ENCODE results near the gene PFDN4. TPM values are rescaled to one million over a fixed set of nuclear protein-coding genes. Genes with fewer than 3 reads are reported as not detected.

PFDN4 gene
- total RNA-seq, 1 experiment from 2014 or later: 90.1 TPM

DNA sequence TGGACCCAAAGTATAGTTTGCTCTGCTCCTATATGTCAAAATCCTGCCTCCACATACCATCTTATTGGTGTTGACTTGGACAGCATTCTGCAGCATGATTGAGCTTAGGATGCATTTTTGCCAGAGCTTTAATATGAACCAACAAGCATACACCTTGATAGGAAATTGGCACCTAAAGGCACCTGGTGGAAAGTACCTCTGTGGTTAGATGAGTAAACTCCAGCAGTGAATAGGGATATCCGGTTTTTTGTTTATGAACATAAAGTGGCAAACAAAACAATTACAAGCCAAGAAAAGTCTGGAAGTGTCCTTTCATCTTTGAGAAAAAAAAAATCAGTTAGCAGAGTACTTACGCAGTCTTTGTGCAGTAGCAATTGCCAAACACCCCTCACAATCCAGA lies 27.9 kb upstream of the PFDN4 start (continued):
- TF ChIP-seq NFATC4 (CRISPR knock-in tag; IDR thresholded peaks at IDR 0.05): no peak
- TF ChIP-seq, protein P1, sequence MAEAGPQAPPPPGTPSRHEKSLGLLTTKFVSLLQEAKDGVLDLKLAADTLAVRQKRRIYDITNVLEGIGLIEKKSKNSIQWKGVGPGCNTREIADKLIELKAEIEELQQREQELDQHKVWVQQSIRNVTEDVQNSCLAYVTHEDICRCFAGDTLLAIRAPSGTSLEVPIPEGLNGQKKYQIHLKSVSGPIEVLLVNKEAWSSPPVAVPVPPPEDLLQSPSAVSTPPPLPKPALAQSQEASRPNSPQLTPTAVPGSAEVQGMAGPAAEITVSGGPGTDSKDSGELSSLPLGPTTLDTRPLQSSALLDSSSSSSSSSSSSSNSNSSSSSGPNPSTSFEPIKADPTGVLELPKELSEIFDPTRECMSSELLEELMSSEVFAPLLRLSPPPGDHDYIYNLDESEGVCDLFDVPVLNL (CRISPR knock-in tag; IDR thresholded peaks at IDR 0.05; ENCODE audit: borderline replicate concordance, low read depth): no peak
- TF ChIP-seq, protein P2, sequence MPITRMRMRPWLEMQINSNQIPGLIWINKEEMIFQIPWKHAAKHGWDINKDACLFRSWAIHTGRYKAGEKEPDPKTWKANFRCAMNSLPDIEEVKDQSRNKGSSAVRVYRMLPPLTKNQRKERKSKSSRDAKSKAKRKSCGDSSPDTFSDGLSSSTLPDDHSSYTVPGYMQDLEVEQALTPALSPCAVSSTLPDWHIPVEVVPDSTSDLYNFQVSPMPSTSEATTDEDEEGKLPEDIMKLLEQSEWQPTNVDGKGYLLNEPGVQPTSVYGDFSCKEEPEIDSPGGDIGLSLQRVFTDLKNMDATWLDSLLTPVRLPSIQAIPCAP (CRISPR knock-in tag; IDR thresholded peaks at IDR 0.05): no peak
- TF ChIP-seq, protein P3, sequence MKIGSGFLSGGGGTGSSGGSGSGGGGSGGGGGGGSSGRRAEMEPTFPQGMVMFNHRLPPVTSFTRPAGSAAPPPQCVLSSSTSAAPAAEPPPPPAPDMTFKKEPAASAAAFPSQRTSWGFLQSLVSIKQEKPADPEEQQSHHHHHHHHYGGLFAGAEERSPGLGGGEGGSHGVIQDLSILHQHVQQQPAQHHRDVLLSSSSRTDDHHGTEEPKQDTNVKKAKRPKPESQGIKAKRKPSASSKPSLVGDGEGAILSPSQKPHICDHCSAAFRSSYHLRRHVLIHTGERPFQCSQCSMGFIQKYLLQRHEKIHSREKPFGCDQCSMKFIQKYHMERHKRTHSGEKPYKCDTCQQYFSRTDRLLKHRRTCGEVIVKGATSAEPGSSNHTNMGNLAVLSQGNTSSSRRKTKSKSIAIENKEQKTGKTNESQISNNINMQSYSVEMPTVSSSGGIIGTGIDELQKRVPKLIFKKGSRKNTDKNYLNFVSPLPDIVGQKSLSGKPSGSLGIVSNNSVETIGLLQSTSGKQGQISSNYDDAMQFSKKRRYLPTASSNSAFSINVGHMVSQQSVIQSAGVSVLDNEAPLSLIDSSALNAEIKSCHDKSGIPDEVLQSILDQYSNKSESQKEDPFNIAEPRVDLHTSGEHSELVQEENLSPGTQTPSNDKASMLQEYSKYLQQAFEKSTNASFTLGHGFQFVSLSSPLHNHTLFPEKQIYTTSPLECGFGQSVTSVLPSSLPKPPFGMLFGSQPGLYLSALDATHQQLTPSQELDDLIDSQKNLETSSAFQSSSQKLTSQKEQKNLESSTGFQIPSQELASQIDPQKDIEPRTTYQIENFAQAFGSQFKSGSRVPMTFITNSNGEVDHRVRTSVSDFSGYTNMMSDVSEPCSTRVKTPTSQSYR (CRISPR knock-in tag; IDR thresholded peaks at IDR 0.05): no peak
- TF ChIP-seq TEAD4 (CRISPR knock-in tag; IDR thresholded peaks at IDR 0.05): no peak

DNA sequence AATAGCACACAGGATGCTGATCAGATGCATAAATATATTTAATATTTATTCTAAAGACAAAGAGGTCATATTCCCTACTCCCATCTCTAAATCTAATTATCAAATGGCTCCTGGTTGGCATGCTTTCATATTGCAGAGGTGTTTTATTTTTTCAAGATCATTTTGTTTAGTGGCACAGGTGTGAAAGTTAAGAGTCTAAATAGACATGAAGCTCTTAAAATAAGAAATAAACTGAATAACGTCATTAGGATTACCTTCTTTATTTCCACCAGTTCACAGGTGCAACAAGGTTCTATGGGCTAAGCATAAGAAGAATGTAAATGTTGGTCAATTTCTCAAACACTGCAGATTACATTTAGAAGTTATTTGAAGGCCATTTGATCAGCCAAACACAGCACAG lies 27.0 kb upstream of the PFDN4 start:
- no peak overlapping the region for H3K27ac Mint-ChIP-seq
- DNase-seq (ENCODE audit: low spot score): no peak
- ChIA-PET POLR2A (no interaction called here), CTCF (no interaction called here)
- H3K27me3 Mint-ChIP-seq (ENCODE audit: low read depth): peaks cover 10% of the 10 kb centered on the region
- H3K36me3 Mint-ChIP-seq: no peaks in the 10 kb centered on the region
- ATAC-seq: no peak
- H3K9me3 Mint-ChIP-seq: no peaks in the 10 kb centered on the region
- H3K4me3 Mint-ChIP-seq: no peak overlapping the region
- TF ChIP-seq FOXJ3 (CRISPR knock-in tag; IDR thresholded peaks at IDR 0.05; ENCODE audit: borderline replicate concordance) (no peak), SOX15 (CRISPR knock-in tag; IDR thresholded peaks at IDR 0.05) (no peak), IRF2 (CRISPR knock-in tag; IDR thresholded peaks at IDR 0.05; ENCODE audit: borderline replicate concordance, low read depth) (no peak), FOXK1 (CRISPR knock-in tag; IDR thresholded peaks at IDR 0.05) (no peak), NR1H2 (CRISPR knock-in tag; IDR thresholded peaks at IDR 0.05) (no peak), GABPB1 (CRISPR knock-in tag; IDR thresholded peaks at IDR 0.05) (no peak)
- TF ChIP-seq, protein P4, sequence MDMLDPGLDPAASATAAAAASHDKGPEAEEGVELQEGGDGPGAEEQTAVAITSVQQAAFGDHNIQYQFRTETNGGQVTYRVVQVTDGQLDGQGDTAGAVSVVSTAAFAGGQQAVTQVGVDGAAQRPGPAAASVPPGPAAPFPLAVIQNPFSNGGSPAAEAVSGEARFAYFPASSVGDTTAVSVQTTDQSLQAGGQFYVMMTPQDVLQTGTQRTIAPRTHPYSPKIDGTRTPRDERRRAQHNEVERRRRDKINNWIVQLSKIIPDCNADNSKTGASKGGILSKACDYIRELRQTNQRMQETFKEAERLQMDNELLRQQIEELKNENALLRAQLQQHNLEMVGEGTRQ (CRISPR knock-in tag; IDR thresholded peaks at IDR 0.05): no peak
- TF ChIP-seq, protein P5, sequence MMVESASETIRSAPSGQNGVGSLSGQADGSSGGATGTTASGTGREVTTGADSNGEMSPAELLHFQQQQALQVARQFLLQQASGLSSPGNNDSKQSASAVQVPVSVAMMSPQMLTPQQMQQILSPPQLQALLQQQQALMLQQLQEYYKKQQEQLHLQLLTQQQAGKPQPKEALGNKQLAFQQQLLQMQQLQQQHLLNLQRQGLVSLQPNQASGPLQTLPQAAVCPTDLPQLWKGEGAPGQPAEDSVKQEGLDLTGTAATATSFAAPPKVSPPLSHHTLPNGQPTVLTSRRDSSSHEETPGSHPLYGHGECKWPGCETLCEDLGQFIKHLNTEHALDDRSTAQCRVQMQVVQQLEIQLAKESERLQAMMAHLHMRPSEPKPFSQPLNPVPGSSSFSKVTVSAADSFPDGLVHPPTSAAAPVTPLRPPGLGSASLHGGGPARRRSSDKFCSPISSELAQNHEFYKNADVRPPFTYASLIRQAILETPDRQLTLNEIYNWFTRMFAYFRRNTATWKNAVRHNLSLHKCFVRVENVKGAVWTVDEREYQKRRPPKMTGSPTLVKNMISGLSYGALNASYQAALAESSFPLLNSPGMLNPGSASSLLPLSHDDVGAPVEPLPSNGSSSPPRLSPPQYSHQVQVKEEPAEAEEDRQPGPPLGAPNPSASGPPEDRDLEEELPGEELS (CRISPR knock-in tag; IDR thresholded peaks at IDR 0.05): no peak
- TF ChIP-seq, protein P6, sequence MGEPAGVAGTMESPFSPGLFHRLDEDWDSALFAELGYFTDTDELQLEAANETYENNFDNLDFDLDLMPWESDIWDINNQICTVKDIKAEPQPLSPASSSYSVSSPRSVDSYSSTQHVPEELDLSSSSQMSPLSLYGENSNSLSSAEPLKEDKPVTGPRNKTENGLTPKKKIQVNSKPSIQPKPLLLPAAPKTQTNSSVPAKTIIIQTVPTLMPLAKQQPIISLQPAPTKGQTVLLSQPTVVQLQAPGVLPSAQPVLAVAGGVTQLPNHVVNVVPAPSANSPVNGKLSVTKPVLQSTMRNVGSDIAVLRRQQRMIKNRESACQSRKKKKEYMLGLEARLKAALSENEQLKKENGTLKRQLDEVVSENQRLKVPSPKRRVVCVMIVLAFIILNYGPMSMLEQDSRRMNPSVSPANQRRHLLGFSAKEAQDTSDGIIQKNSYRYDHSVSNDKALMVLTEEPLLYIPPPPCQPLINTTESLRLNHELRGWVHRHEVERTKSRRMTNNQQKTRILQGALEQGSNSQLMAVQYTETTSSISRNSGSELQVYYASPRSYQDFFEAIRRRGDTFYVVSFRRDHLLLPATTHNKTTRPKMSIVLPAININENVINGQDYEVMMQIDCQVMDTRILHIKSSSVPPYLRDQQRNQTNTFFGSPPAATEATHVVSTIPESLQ (CRISPR knock-in tag; IDR thresholded peaks at IDR 0.05): no peak
- no peaks in the 10 kb centered on the region for H3K4me1 Mint-ChIP-seq

DNA sequence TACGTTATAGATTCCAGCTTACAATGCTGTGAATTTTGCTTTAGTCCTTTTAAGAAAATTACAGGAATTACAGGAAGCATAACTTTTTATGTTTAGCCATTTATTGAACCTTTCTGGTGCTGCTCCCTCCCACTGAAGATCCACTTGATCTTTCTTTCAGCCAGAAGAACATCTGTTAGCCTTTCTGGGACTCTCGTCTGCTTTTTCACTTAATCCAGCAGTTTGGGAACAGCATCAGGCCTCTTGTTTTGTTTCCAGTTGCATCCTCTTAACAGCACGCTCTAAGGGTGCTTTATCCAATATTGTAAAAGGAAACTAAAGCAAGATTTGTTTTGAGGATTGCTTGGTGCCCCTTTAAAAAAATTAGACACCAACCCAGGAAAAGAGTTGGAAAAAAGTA lies 23.8 kb upstream of the PFDN4 start:
- Mint-ChIP-seq H3K27me3 (ENCODE audit: low read depth) (no peaks in the 10 kb centered on the region; the same call in 1 of the 2 replicates), H3K36me3 (no peaks in the 10 kb centered on the region), H3K4me1 (no peaks in the 10 kb centered on the region), H3K4me3 (no peak overlapping the region), H3K27ac (no peak overlapping the region), H3K9me3 (no peaks in the 10 kb centered on the region)
- CTCF ChIA-PET: no interaction called here
- DNase-seq (ENCODE audit: low spot score) (no peak), ATAC-seq (no peak)
- POLR2A ChIA-PET: no interaction called here
- TF ChIP-seq NR3C1 (CRISPR knock-in tag; conservative IDR thresholded peaks at IDR 0.05; ENCODE audit: low read depth) (no peak), ZNF219 (CRISPR knock-in tag; IDR thresholded peaks at IDR 0.05; ENCODE audit: borderline replicate concordance) (no peak), ZBTB21 (CRISPR knock-in tag; IDR thresholded peaks at IDR 0.05; ENCODE audit: borderline replicate concordance) (no peak)
- TF ChIP-seq, protein P2 (CRISPR knock-in tag; IDR thresholded peaks at IDR 0.05): no peak

Data from WTC11 (cell line).